ENCODE data around the gene UBE2G2. TPM values are rescaled to one million over a fixed set of nuclear protein-coding genes. Genes with fewer than 3 reads are reported as not detected.

The UBE2G2 gene
- polyA plus RNA-seq, 1 experiment = 62.2 TPM

- CTCF ChIA-PET = no interaction called here
- TF ChIP-seq CTCF (IDR thresholded peaks at IDR 0.05; ENCODE audit: low read depth, low read length) = no peak
- H3K27ac ChIP-seq (ENCODE audit: low read depth, low read length) = no peak overlapping the region
- H3K27me3 ChIP-seq (ENCODE audit: control insufficient read depth, insufficient read depth, low read length) = no peaks in the 10 kb centered on the region
- no peak overlapping the region for H3K4me3 ChIP-seq (ENCODE audit: low read depth, low read length)
- POLR2A ChIA-PET = no interaction called here
- H3K9me3 ChIP-seq (ENCODE audit: control insufficient read depth, insufficient read depth, low read length) = no peaks in the 10 kb centered on the region
- no peak for DNase-seq (ENCODE audit: low read depth, low spot score)
These were observed 10.4 kb downstream of the UBE2G2 start for GRCh38 chr21:44791246-44791645.

DNA sequence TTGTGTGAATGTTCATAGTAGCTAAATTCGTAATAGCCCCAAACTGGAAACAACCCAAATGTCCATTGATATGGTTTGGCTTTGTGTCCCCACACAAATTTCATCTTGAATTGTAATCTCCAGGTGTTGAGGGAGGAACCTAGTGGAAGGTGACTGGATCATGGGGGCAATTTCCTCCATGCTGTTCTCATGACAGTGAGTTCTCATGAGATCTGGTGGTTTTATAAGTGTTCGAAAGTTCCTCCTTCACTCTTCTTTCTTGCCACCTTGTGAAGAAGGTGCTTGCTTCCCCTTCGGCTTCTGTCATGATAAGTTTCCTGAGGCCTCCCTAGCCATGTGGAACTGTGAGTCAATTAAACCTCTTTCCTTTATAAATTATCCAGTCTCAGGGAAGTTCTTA, 11.3 kb downstream of the UBE2G2 start:
- no peaks in the 10 kb centered on the region for H3K27me3 ChIP-seq (ENCODE audit: control insufficient read depth, insufficient read depth, low read length)
- no peaks in the 10 kb centered on the region for H3K9me3 ChIP-seq (ENCODE audit: control insufficient read depth, insufficient read depth, low read length)
- no peak overlapping the region for H3K27ac ChIP-seq (ENCODE audit: low read depth, low read length)
- ChIA-PET POLR2A (no interaction called here), CTCF (interaction anchor here (1.2 kb wide), 1 partner anchor 280 kb away, joined by 7 read pairs; no protein-coding TSS in a partner anchor)
- no peak for DNase-seq (ENCODE audit: low read depth, low spot score)
- H3K4me3 ChIP-seq (ENCODE audit: low read depth, low read length) = no peak overlapping the region
- TF ChIP-seq CTCF (IDR thresholded peaks at IDR 0.05; ENCODE audit: low read depth, low read length) = no peak

GRCh38 chr21:44789880-44790279, 11.7 kb downstream of the UBE2G2 start:
- ChIA-PET POLR2A (no interaction called here), CTCF (interaction anchor here (1.2 kb wide), 1 partner anchor 280 kb away, joined by 7 read pairs; no protein-coding TSS in a partner anchor)

DNA sequence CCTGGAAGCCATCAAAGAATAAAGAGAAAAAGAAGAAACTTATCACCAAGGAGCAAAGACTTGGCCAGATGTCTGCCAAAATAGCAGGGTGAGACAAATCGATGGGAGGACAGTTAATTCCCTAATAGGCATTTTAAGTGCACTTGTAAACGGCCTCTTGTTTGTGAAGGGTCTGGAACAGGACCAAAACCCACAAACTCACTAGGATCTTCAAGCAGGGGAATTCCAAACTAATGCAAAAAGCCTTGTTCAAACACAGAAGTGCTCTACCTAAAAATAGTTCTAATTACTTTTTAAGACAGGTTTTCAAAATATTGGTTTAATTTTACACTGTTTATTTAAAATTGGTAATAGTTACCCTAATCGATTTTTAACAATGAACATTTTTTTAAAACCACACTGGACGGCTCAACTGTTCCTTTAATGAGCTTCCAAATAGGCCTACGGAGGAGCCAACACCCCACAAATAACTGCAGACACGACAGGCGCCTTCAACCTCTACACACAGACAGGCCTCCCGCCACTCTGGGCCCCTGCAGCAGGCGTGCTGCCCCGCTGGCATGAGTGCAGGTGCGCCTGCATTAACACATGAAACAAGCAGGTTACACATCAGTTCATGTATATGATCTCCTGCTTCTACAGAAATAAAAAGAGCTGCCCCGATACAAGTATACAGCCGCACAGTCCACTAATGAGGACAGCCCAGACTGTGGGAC, 15.8 kb downstream of the UBE2G2 start:
- no peak for DNase-seq (ENCODE audit: low read depth, low spot score)
- H3K27ac ChIP-seq (ENCODE audit: low read depth, low read length) = peak overlapping the region; percentile 4
- no peaks in the 10 kb centered on the region for H3K9me3 ChIP-seq (ENCODE audit: control insufficient read depth, insufficient read depth, low read length)
- no peak for TF ChIP-seq CTCF (IDR thresholded peaks at IDR 0.05; ENCODE audit: low read depth, low read length)
- H3K4me3 ChIP-seq (ENCODE audit: low read depth, low read length) = no peak overlapping the region
- H3K27me3 ChIP-seq (ENCODE audit: control insufficient read depth, insufficient read depth, low read length) = no peaks in the 10 kb centered on the region
- POLR2A ChIA-PET = no interaction called here
- CTCF ChIA-PET = no interaction called here

More at GRCh38 chr21:44789880-44790279, 11.7 kb downstream of the UBE2G2 start:
- H3K27me3 ChIP-seq (ENCODE audit: control insufficient read depth, insufficient read depth, low read length) = no peaks in the 10 kb centered on the region
- no peak for DNase-seq (ENCODE audit: low read depth, low spot score)
- H3K9me3 ChIP-seq (ENCODE audit: control insufficient read depth, insufficient read depth, low read length) = no peaks in the 10 kb centered on the region
- no peak overlapping the region for H3K4me3 ChIP-seq (ENCODE audit: low read depth, low read length)
- H3K27ac ChIP-seq (ENCODE audit: low read depth, low read length) = no peak overlapping the region
- TF ChIP-seq CTCF (IDR thresholded peaks at IDR 0.05; ENCODE audit: low read depth, low read length) = no peak

DNA sequence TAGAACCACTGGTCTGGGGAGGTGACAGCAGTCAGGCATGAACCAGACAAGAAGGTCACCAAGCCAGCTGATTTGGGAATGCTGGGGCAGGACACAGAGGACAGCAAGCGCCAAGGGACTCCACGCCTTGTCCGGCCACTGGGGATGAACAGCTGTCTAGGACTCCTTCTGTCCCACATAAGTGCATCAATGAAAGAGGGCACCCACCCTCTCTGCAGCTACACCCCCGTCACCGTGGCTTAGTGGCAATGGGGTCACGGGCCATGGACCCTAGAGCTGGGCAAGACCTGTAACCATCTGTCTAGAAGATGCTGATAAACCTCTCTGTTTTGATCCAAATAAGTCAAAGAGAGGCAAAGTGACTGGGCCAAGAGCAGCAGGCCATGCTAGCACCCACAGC, 16.8 kb downstream of the UBE2G2 start:
- POLR2A ChIA-PET = no interaction called here
- CTCF ChIA-PET = interaction anchor here (2.0 kb wide), 1 partner anchor 9 kb away, joined by 16 read pairs; no protein-coding TSS in a partner anchor
- Histone ChIP-seq H3K9me3 (ENCODE audit: control insufficient read depth, insufficient read depth, low read length) (no peaks in the 10 kb centered on the region), H3K27ac (ENCODE audit: low read depth, low read length) (no peak overlapping the region), H3K4me3 (ENCODE audit: low read depth, low read length) (no peak overlapping the region), H3K27me3 (ENCODE audit: control insufficient read depth, insufficient read depth, low read length) (no peaks in the 10 kb centered on the region)
- TF ChIP-seq CTCF (IDR thresholded peaks at IDR 0.05; ENCODE audit: low read depth, low read length) = no peak
- DNase-seq (ENCODE audit: low read depth, low spot score) = no peak
